Endometrial microvascular endothelial cells (primary cell): ENCODE measurements around the gene TMEM178A. TPM values are rescaled to one million over a fixed set of nuclear protein-coding genes. Genes with fewer than 3 reads are reported as not detected.
"Not testable (repeated sequence)": the region's sequence is repeated elsewhere in the genome, so short reads cannot be mapped to it uniquely, and the experiment has no call there.

Experiments used
- in situ Hi-C: cut with HindIII; loops from 2 replicates; pipeline ENCODE4 v1.10.0; 2017; ENCODE audit warnings: low sequenced_read_pairs, low pct_unique_long_range_greater_than_20kb; ENCODE audit errors: inconsistent ontology term
- total RNA-seq: library from RNA; depleted of rRNA; stranded (reverse); fragments of >200 nt; gene quantifications from one replicate; pipeline ENCODE4 v1.2.3, GENCODE V29; 2015; ENCODE audit errors: inconsistent ontology term

TMEM178A gene
- total RNA-seq, 1 donor from 2014 or later, result not detected

DNA sequence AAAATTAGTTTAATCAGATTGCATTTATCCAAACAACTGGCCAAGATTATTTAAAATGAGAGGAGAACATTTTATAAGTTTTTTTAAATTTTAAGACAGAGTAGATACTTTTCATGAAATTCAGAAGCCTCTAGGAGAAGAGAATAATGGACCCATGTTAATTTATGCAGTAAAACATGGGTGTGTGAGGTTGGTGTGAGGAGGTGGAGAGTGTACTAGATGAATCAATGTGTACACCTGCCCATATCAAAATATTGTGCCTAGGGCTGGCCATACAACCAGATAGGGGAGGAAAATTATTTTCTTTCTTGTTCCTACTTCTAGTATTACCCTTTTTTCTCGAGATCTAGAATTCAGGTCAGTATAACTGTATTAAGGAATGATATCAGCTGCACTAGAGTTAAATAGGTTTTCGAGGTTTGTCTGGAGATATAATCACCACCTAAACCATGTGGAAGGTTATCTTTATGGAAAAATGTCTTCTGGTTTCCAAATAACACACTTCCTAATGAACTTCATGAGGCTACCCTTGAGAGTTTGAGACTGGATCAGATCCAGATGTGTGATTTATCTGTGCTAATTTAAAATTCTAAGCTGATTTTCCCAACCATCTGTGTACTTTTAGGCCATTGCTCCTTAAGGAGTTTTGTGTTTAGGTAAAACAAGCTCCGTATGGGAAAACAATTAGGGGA is 37.6 kb downstream of the TMEM178A start:
- in situ Hi-C loops, result loop anchor here (25.0 kb wide), 1 partner anchor 191 kb away; no protein-coding TSS in a partner anchor

DNA sequence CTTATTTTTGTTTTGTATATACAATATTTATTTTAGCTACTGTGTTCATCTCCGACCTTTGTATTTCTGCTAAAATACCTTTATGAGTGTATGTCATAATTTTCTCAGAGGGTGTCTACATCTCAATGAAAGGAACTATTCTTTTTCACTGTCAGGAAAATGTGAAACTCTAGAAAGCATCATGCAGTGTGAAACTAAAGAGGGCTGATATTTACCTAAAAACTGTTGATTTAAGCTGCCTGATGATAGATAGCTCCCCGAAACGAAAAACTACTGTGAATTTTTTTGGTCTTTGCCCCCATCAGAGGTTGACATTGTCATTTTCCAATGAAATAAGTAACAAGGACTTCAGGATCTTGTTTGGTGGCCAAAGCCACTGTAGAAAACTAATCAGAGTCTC is 38.8 kb downstream of the TMEM178A start:
- in situ Hi-C loops, result loop anchor here (25.0 kb wide), 1 partner anchor 192 kb away; no protein-coding TSS in a partner anchor

DNA sequence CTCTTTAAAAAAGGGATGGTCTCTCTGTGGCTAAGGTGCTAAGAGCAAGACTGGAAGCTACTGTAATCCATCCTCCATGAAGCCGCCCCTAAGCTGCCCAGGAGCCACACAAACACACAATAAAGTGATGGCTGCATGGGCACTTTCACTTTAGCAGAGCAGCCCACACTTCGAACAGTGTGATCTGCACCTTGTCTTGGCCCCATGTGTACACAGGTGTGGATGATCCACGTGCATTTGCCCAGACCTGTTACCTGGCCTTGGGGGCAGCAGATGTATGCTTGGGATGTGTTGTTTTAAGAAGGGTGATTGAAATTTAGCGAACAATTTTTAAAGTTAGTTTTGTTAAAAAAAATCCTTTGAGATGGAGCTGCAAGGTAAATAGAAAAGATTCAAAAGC is 39.9 kb downstream of the TMEM178A start:
- in situ Hi-C loops, result loop anchor here (25.0 kb wide), 1 partner anchor 193 kb away; no protein-coding TSS in a partner anchor

DNA sequence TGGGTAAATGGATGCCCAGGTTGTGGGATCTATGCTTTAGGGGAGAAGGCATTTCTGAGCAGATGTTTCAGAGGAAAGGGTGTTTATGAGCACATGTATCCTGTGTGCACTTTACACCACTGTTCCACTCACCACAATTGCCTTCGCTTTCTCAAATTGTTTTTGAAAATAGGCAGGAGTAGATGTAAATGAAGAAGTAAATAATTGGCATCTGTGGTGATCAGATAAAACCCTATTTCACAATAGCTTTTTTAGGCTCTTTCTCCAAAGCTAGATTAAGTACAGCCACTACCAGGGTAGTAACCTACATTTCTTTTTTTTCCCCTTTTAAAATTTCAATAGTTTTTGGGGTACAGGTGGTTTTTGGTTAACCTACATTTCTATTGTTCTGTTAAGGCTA is 40.6 kb downstream of the TMEM178A start:
- in situ Hi-C loops, result loop anchor here (25.0 kb wide), 1 partner anchor 194 kb away; no protein-coding TSS in a partner anchor

DNA sequence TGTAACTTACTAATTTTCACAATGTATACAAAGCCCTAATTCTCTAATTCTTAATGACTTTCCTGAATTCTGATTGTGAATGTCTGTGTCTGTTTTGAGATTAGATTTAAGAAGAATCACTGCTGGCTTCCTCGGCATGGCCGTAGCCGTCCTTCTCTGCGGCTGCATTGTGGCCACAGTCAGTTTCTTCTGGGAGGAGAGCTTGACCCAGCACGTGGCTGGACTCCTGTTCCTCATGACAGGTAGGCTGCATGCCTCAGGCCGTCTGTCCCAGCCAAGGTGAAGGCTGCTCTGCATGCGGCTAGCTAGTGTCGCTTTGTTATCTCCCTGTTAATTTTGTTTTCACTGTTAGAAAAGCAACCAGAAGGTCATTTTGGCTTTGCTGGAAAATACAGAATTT is 41.2 kb downstream of the TMEM178A start:
- in situ Hi-C loops, result loop anchor here (25.0 kb wide), 1 partner anchor 195 kb away; no protein-coding TSS in a partner anchor

DNA sequence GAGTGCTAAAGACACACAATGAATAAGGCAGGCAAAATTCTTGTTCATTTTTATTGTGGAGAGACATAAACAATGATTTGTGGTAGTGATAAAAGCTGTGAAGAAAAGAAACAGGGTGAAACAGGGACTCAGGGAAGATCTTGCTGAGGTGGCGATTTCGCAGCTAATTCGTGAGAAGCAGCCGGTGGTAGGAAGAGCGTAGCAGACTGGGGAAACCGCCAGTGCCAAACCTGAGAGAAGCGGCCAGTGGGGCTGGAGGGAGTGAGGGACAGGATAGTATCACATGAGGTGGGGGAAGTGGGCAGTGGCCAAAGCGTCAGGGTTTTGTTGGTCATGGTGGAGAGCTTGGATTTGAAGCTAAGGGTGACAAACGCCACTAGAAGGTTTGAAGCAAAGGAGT is 42.3 kb downstream of the TMEM178A start:
- in situ Hi-C loops, result loop anchor here (25.0 kb wide), 1 partner anchor 196 kb away; no protein-coding TSS in a partner anchor

DNA sequence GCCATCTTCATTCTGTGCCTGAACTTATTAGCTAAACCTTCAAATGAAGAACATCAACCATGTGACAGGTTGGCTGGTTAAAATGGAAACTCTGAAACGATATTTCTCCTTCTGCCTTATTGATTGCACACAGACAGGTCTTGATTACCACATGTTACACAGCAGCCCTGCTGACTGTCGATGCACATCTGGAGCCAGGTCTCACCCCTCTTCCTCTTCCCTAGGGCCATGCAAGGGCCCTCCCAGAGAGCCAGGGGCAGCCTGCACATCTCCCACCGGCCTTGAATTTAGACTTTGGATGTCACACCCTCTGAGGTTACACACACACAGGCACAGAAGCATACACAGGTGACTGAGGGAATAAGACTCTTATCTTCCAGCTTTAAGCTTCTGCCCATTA is 45.1 kb downstream of the TMEM178A start:
- in situ Hi-C loops, result loop anchor here (25.0 kb wide), 1 partner anchor 199 kb away; no protein-coding TSS in a partner anchor

DNA sequence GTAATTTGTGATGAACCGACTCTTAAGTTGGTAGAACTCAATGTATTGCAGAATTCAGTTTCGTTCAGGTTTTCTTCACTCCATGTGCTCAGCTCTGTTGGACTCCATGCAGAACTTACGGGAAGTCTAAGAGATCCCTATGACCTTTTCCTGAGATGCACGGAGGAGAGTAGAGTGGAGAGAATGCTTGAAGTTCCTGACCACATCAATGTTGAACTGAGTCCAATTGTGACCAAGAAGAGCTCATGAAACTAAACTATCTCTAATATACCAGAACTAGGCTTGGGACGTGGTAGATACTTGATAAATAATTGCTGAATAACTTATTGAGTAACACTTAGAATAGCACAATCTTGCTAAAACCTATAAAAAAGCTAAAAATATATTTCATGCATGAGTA is 47.2 kb downstream of the TMEM178A start:
- in situ Hi-C loops, result loop anchor here (25.0 kb wide), 1 partner anchor 201 kb away; no protein-coding TSS in a partner anchor

DNA sequence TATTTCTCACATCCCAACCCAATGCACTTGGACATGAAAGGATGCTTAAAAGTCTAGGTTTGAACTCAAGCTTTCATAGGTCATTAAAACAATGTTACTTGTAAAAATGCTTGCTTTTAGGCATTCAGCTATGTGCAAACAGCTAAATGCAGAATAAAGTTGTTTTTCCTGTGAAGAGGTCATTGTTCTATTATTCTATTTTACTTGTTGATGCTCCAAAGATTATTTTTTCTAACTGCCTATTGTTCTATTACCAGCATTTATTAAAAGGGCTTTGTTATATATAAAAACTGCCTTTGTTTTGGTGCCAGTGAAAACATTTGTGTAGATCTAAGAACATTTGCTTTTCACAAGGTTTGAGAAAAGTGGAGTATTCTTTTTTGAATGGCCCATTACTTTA is 49.4 kb downstream of the TMEM178A start:
- in situ Hi-C loops, result loop anchor here (25.0 kb wide), 1 partner anchor 203 kb away; no protein-coding TSS in a partner anchor

DNA sequence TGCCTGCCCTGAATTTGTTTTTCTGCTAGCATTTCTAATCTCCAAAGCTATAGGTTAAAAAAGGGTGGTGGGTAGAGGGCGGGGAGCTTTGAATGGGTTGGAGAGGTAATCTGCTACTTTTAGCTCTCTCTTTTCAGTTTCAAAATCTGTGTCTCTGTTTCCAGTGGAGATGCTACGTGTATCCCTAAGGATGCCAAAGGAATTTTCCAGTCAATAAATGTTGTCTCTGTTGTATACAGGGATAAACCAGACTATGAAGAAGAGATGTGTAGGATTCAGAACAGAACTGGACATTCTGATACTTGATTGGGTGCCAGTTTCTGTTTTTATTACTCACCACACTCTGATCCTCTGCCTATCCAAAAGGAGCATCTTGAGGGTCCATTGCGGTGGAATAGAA is 50.1 kb downstream of the TMEM178A start:
- in situ Hi-C loops, result loop anchor here (25.0 kb wide), 1 partner anchor 204 kb away; no protein-coding TSS in a partner anchor

DNA sequence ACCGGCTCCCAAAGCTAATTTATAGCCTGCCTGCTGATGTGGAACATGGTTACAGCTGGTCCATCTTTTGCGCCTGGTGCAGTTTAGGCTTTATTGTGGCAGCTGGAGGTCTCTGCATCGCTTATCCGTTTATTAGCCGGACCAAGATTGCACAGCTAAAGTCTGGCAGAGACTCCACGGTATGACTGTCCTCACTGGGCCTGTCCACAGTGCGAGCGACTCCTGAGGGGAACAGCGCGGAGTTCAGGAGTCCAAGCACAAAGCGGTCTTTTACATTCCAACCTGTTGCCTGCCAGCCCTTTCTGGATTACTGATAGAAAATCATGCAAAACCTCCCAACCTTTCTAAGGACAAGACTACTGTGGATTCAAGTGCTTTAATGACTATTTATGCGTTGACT is 51.4 kb downstream of the TMEM178A start:
- in situ Hi-C loops, result loop anchor here (25.0 kb wide), 1 partner anchor 205 kb away; no protein-coding TSS in a partner anchor

DNA sequence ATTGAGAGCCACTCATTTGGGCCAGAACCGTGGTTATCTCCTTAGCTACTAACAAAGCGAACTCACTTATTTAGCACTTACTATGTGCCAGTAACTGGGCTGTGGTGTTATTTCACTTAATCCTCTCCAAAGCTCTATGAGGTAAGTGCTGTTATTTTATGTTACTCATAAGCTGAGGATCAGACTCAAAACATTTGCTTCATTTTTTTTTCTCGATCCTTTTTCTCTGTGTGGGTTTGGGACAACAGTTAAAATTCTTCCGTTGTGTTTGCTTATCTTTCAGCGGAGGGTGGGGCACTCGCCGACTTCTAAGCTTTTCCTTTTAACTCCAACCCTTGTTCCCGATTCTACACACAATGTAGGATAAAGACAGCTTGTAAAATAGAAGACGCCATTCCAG is 52.8 kb downstream of the TMEM178A start:
- in situ Hi-C loops, result loop anchor here (25.0 kb wide), 1 partner anchor 206 kb away; no protein-coding TSS in a partner anchor

DNA sequence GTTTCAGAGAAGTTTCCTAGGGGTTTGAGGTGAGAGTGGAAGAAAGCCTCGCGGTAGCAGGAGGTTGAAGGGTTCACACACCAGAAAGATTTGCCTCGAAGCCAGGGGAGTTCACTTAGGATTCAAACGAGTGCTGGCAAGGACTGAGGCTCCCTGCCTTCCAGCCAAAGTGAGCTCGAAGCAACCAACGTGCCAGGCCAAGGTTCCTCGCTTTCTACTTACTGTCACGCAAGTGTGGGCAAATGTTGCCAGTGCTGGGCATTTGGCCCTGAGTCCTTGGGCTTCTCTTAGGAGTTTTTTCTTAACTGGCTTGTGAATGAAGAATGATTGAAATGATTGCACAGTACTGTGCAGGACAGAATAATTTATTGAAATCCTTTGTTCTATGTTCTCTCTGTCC is 53.6 kb downstream of the TMEM178A start:
- in situ Hi-C loops, result loop anchor here (25.0 kb wide), 1 partner anchor 207 kb away; no protein-coding TSS in a partner anchor

DNA sequence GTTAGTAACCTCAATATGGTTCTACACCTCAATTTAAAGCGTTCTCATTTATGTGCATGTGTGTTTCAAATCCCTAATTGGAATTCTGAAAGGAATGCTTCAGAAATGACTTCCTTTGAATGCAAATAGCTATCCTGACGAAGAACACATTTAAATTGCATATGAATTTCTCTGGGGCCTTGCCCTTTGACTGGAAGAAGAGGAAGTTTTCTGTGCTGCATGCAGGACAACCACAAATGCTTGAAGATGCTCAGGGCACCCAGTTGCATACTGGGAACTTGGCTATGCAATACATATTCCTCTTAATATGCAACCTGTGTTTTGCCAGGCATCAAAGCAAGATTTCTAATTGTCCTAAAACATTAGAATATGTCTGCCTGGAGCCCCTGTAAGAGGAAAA is 55.3 kb downstream of the TMEM178A start:
- in situ Hi-C loops, result loop anchor here (25.0 kb wide), 1 partner anchor 209 kb away; no protein-coding TSS in a partner anchor

DNA sequence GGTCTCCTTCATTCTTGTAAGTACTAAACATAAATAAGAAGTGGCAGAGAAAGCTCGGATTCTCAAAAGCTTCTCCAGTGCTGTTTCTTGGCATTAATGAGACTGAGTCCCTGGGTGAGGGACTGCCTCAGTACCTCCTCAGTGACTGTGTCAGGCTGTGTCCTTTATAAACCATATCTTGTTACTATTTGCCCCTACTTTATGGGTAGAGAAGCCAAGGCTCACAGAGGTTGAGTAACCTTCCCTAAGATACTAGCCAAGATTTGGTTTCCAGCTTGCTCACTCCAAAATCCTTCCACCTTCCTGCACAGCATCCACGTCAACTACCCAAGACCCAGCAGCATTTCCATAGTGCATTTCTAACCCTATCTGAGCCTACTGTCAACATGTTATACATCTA is 57.8 kb downstream of the TMEM178A start:
- in situ Hi-C loops, result loop anchor here (25.0 kb wide), 1 partner anchor 211 kb away; no protein-coding TSS in a partner anchor

DNA sequence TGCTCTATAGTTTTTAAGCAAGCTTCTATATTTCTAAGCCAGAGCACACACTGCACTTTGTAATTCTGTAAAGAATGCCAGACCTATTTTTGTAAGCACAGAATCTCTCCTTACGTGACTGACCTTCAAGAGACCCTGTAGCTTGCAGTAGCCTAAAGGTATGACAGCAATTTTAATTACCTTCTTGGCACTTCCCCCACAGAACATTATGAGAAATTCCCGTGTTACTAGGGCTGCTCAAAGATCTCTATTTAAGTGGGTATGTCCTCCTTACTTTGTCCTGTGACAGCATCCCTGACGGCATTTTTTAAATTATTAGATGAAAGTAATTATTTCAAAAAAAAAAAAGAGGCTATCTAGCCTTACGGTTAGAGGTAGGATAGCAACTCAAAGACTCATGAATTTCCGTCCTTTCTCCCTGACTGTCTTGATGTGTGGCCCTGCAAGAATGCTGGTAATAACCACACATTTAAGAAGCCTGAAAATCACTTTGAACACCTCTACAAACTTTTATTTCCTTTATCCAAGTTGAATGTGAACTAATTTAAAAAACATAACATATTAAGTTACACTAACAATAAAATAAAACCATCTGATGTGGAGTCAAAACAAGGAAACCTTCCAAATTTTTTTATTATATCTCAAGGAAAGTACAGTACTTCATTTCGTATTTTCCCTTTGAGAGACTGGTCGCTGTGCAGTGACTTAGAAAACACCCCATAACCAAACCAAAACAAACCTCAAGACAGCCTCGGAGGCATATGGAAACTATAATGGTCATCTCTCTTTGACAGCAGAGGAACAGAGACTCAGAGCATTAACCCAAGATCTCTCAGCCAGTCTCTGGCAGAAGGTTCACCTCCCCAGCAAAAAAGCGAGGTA is 58.5 kb downstream of the TMEM178A start:
- in situ Hi-C loops, result loop anchor here (25.0 kb wide), 1 partner anchor 212 kb away; no protein-coding TSS in a partner anchor

DNA sequence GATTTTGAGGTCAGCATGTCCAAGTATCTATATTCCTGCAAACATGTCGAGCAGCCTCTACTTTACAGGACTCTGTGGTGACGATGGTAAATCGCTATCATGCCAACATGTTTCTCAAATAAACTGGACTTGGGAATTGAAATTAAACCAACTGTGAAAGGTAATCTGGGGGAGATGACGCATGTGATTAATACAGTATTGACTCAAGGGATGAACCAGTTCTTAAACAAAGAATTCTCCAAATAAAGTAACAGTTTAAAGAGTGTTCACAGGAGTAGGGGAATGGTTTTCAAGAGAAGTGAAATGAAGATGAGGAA is 59.1 kb downstream of the TMEM178A start:
- in situ Hi-C loops, result loop anchor here (25.0 kb wide), 1 partner anchor 212 kb away; no protein-coding TSS in a partner anchor

DNA sequence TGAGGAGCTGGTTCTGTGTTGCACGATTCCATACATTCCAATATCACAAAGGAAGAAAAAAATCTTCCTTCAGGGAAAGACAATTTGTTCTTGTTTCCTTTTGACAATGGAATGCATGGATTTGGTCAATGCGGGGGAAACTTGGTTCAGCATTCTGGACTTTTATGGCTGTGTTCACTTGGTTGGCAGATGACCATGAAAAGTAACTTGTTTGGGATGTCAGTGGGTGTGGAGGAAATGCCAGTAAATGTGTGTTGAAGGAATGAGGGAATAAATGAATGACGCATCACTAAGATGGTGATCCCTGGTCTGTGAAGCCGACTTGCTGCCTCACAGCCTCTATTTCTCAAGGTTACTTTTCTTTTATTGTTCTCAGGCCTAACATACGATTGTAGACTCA is 59.7 kb downstream of the TMEM178A start:
- in situ Hi-C loops, result no loop called here

DNA sequence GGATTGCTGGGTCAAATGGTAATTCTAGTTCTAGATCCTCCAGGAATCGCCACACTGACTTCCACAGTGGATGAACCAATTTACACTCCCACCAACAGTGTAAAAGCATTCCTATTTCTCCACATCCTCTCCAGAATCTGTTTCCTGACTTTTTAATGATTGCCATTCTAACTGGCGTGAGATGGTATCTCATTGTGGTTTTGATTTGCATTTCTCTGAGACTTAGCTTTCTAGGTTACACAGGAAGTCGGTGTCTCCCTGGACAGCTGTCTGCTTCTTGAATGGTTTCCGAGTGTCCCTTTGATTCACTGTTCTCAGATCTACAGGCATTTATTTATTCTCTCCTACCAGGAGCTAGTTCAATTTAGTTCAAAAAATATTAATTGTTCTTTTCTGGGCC is 62.4 kb downstream of the TMEM178A start:
- in situ Hi-C loops, result not testable (repeated sequence)
